ENCODE measurements around the gene KRT86. TPM values are rescaled to one million over a fixed set of nuclear protein-coding genes. Genes with fewer than 3 reads are reported as not detected.

KRT86 gene
- total and polyA plus RNA-seq, 10 donors: 0.08 to 0.26 (median 0.13) TPM; not detected in 6

DNA sequence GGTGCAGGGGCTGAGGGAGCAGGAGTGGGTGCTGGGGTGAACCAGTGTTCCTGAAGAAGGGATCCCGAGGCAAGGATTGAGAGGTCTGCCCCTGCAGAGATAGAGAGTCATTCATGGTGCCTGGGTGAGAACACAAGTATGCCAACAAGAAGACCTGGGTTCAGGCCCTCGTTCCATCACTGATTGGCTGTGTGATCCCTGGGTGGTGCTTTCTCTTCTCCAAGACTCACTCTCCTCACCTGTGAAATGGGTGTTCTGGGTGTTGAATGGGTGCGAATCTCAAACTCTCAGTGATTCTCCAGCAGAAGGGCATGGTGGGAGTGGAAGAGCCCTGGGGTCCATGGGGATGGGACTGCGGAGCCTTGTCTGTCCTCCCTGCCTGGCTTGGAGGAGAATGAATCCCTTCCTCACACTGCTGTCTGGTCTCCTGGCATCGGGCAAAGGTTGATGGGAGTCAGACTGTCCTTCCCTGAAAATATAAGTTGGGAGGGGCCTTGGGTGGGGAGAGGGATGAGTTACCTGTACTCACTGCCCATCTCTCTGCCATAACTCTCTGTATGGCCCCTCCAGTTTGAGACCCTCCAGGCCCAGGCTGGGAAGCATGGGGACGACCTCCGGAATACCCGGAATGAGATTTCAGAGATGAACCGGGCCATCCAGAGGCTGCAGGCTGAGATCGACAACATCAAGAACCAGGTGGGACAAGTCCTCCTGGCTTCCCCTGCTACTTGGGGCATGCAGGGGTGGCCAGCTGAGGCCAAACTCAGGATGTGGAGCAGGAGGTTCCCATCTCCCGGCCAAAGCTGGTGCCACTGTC lies 31.8 kb upstream of the KRT86 start:
- Histone ChIP-seq H3K4me3 (no peak overlapping the region), H3K4me1 (peaks cover 7 to 25% (median 13%) of the 10 kb centered on the region in 6 donors), H3K36me3 (no peaks in the 10 kb centered on the region), H3K27me3 (replicated peaks in 1 of 7) (peaks cover 0 to 10% (median 0%) of the 10 kb centered on the region in 7 donors), H3K9me3 (no peaks in the 10 kb centered on the region), H3K27ac (no peak overlapping the region)
- no peak for TF ChIP-seq POLR2A (IDR thresholded peaks at IDR 0.05)
- no peak for TF ChIP-seq POLR2AphosphoS5 (IDR thresholded peaks at IDR 0.05)
- TF ChIP-seq, protein P1, sequence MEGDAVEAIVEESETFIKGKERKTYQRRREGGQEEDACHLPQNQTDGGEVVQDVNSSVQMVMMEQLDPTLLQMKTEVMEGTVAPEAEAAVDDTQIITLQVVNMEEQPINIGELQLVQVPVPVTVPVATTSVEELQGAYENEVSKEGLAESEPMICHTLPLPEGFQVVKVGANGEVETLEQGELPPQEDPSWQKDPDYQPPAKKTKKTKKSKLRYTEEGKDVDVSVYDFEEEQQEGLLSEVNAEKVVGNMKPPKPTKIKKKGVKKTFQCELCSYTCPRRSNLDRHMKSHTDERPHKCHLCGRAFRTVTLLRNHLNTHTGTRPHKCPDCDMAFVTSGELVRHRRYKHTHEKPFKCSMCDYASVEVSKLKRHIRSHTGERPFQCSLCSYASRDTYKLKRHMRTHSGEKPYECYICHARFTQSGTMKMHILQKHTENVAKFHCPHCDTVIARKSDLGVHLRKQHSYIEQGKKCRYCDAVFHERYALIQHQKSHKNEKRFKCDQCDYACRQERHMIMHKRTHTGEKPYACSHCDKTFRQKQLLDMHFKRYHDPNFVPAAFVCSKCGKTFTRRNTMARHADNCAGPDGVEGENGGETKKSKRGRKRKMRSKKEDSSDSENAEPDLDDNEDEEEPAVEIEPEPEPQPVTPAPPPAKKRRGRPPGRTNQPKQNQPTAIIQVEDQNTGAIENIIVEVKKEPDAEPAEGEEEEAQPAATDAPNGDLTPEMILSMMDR (IDR thresholded peaks at IDR 0.05 in 8 of 11, conservative IDR thresholded peaks at IDR 0.05 in 3 of 11): no peak
- WGBS, 5 donors: 89 to 96% (median 94%) methylated on average over 9 to 11 of the region's 11 CpGs
- intact Hi-C loops (cut with DNase I; ENCODE audit: low total_unique reads): no loop called here
- DNase-seq: peak; percentile 16

DNA sequence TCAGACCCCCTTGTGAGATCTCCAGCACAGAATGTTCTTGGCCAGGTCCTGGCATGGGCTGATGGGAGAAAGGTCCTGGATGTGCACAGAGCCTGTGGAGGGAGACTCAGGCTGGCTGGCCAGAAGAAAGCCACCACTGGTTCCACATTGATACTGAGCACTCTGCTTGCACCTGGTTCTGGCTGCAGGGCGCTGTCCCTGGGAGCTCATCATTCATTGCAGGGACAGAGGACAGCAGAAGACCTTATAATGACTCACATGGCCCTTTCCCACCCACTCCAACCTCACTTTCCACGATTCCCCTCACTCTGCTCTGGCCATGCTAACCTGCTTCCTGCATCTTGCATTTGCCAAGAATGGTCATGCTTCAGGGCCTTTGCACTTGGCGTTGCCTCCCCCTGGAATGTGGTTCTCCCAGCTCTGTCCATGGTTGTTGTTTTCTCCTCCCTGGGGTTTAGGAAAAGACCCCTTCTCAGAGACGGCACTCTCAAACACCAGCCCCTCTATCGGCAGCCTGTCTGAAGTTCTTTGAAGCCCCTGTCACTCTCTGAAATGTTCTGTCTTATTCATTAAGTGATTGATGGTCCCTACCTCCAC lies 31.1 kb upstream of the KRT86 start:
- no peak for TF ChIP-seq POLR2A (IDR thresholded peaks at IDR 0.05)
- TF ChIP-seq, protein P1 (IDR thresholded peaks at IDR 0.05 in 8 of 11, conservative IDR thresholded peaks at IDR 0.05 in 3 of 11): no peak
- no peak for TF ChIP-seq POLR2AphosphoS5 (IDR thresholded peaks at IDR 0.05)
- no peaks in the 10 kb centered on the region for H3K36me3 ChIP-seq
- H3K4me1 ChIP-seq: peaks cover 7 to 25% (median 13%) of the 10 kb centered on the region in 6 donors
- H3K27me3 ChIP-seq (replicated peaks in 1 of 7): peaks cover 0 to 17% (median 0%) of the 10 kb centered on the region in 7 donors
- intact Hi-C loops (cut with DNase I; ENCODE audit: low total_unique reads): no loop called here
- H3K9me3 ChIP-seq: no peaks in the 10 kb centered on the region
- H3K27ac ChIP-seq: peak overlapping the region in 1 of 8 donors; percentile 40
- H3K4me3 ChIP-seq: no peak overlapping the region
- 65 to 86% (median 74%) methylated on average over 5 of the region's 5 CpGs for WGBS, 5 donors
- peak; percentile 56 for DNase-seq

DNA sequence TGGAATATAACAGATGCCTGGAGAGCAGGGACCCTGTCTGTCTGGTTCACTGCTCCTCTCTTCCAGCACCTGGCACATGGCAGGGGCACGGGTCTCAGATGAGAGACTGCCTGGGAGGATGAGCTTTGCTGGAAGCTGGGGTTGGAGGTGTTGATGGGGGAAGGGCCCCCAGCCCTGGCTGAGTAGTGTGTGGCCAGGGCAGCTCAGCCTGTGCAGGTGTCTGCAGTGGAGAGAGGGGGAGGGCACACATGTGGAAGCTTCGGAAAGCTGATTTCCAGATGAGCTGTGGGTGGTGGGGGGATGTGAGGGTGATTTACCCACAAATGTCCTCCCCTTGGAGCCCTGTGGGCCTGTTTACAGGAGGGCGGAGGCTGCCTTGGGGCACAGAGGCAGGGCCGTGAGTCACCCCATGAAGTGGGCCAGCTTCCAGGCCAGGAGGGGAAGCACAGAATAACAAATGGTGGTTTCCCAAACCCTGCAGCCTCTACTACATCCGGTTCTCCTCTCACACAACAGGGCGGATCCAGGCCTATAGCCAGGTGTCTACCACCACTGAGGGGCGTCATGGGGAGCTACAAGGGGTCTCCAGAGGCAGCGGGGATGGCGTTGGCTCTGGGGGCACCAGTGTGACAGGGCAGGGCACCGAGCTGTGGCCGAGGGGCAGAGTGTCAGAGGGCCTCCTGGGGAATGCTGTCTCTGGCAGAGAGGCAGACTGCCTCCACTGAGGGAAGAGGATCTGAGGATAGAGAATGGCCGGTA lies 30.4 kb upstream of the KRT86 start:
- H3K36me3 ChIP-seq: no peaks in the 10 kb centered on the region
- no peak overlapping the region for H3K4me3 ChIP-seq
- no peaks in the 10 kb centered on the region for H3K9me3 ChIP-seq
- peaks cover 7 to 25% (median 13%) of the 10 kb centered on the region in 6 donors for H3K4me1 ChIP-seq
- DNase-seq: peak; percentile 81
- peak; percentile 22 to 48 (median 48) for TF ChIP-seq POLR2AphosphoS5 (IDR thresholded peaks at IDR 0.05)
- TF ChIP-seq, protein P1 (IDR thresholded peaks at IDR 0.05 in 8 of 11, conservative IDR thresholded peaks at IDR 0.05 in 3 of 11): no peak
- no peak for TF ChIP-seq POLR2A (IDR thresholded peaks at IDR 0.05)
- H3K27ac ChIP-seq: peak overlapping the region in 2 of 8 donors; percentile 31 to 40
- 20 to 36% (median 26%) methylated on average over 12 of the region's 12 CpGs for WGBS, 5 donors
- H3K27me3 ChIP-seq (replicated peaks in 1 of 7): peaks cover 0 to 24% (median 0%) of the 10 kb centered on the region in 7 donors
- intact Hi-C loops (cut with DNase I; ENCODE audit: low total_unique reads): no loop called here

Measured in spleen (tissue), 11 donors.